GM23338 (cell line): Measurements from ENCODE around the gene AP3M1. TPM values are rescaled to one million over a fixed set of nuclear protein-coding genes. Genes with fewer than 3 reads are reported as not detected.

ENCODE experiments used
- ATAC-seq: fragments of 200-7000 bp; cut with Tn5 transposase; 3 replicates; pipeline ENCODE4 v1.9.1; 2020
- DNase-seq: peaks from one replicate; pipeline ENCODE4 v3.0.0-alpha.2; 2015; ENCODE audit warnings: low spot score
- H2AFZ ChIP-seq: fragments of 200-600 bp; sonication (generic); 2 replicates; pipeline ENCODE4 v1.8.0; 2016; ENCODE audit warnings: antibody characterized with exemption, mild to moderate bottlenecking, moderate library complexity
- H3F3A ChIP-seq: fragments of 200-600 bp; sonication (generic); replicated peaks from 2 replicates; pipeline ENCODE4 v1.8.0; 2017; ENCODE audit warnings: antibody characterized with exemption, mixed run types, low read depth
- H3K27ac ChIP-seq: fragments of 200-600 bp; sonication (generic); 2 replicates; pipeline ENCODE4 v1.6.1; 2016; ENCODE audit warnings: low read depth
- H3K27me3 ChIP-seq: fragments of 200-600 bp; sonication (generic); 2 replicates; pipeline ENCODE4 v1.8.0; 2016; ENCODE audit warnings: mild to moderate bottlenecking, mixed run types, moderate library complexity; ENCODE audit not compliant: insufficient read depth
- H3K36me3 ChIP-seq: fragments of 200-600 bp; sonication (generic); 2 replicates; pipeline ENCODE4 v1.8.0; 2016; ENCODE audit warnings: mild to moderate bottlenecking; ENCODE audit not compliant: insufficient read depth
- H3K4me1 ChIP-seq: fragments of 200-600 bp; sonication (generic); 2 replicates; pipeline ENCODE4 v1.8.0; 2016; ENCODE audit warnings: mild to moderate bottlenecking, moderate library complexity; ENCODE audit not compliant: insufficient read depth
- H3K4me2 ChIP-seq: fragments of 200-600 bp; sonication (generic); 2 replicates; pipeline ENCODE4 v1.7.1; 2017; ENCODE audit warnings: mixed run types
- H3K4me3 ChIP-seq: fragments of 200-600 bp; sonication (generic); 2 replicates; pipeline ENCODE4 v1.6.1; 2016; ENCODE audit warnings: mixed run types
- H3K79me2 ChIP-seq: fragments of 200-600 bp; sonication (generic); replicated peaks from 2 replicates; pipeline ENCODE4 v1.8.0; 2017; ENCODE audit warnings: mild to moderate bottlenecking; ENCODE audit not compliant: insufficient read depth
- H3K9me2 ChIP-seq: fragments of 200-600 bp; sonication (generic); 2 replicates; pipeline ENCODE4 v1.8.0; 2017; ENCODE audit not compliant: insufficient read depth
- H4K20me1 ChIP-seq: fragments of 200-600 bp; sonication (generic); replicated peaks from 2 replicates; pipeline ENCODE4 v1.8.0; 2017; ENCODE audit warnings: mild to moderate bottlenecking; ENCODE audit not compliant: insufficient read depth
- H3K27ac Mint-ChIP-seq: 2 replicates; pipeline ENCODE4 v1.8.0; 2020; ENCODE audit warnings: inconsistent platforms, mild to moderate bottlenecking, moderate library complexity, mixed read lengths
- H3K27me3 Mint-ChIP-seq: 3 replicates; pipeline ENCODE4 v1.8.0; 2022; ENCODE audit warnings: low read depth, mild to moderate bottlenecking, moderate library complexity, mixed read lengths, inconsistent platforms; ENCODE audit not compliant: insufficient read depth, poor library complexity
- H3K36me3 Mint-ChIP-seq: 3 replicates; pipeline ENCODE4 v1.8.0; 2021; ENCODE audit warnings: low read depth, mild to moderate bottlenecking, inconsistent platforms, moderate library complexity, mixed read lengths
- H3K4me1 Mint-ChIP-seq: 3 replicates; pipeline ENCODE4 v1.8.0; 2020; ENCODE audit warnings: mild to moderate bottlenecking, inconsistent platforms, mixed read lengths
- H3K4me3 Mint-ChIP-seq: 3 replicates; pipeline ENCODE4 v1.8.0; 2021; ENCODE audit warnings: moderate library complexity, mild to moderate bottlenecking, inconsistent platforms, mixed read lengths
- H3K9me3 Mint-ChIP-seq: 3 replicates; pipeline ENCODE4 v1.8.0; 2020; ENCODE audit warnings: moderate library complexity, mild to moderate bottlenecking, inconsistent platforms, mixed read lengths
- EZH2phosphoT487 ChIP-seq: fragments of 200-600 bp; sonication (generic); IDR thresholded peaks from one replicate; pipeline ENCODE4 v1.8.1; 2018; ENCODE audit warnings: antibody characterized with exemption; ENCODE audit not compliant: unreplicated experiment
- NANOG ChIP-seq: IDR thresholded peaks from 2 replicates; pipeline ENCODE4 v1.6.1; 2016; ENCODE audit warnings: antibody characterized with exemption, borderline replicate concordance
- POLR2AphosphoS5 ChIP-seq: IDR thresholded peaks from 2 replicates; pipeline ENCODE4 v1.6.1; 2016; ENCODE audit warnings: antibody characterized with exemption, low read depth
- STAT1 ChIP-seq: IDR thresholded peaks from one replicate; pipeline ENCODE4 v1.6.1; 2016; ENCODE audit warnings: antibody characterized with exemption; ENCODE audit not compliant: unreplicated experiment
- polyA plus RNA-seq: library from polyadenylated mRNA; unstranded; fragments of >200 nt; fragmentation: Nextera tagmentation; extraction: Ambion mirVana; gene quantifications from 2 replicates; pipeline ENCODE4 v1.2.1, GENCODE V29; 2016
- total RNA-seq: library from RNA; depleted of rRNA; stranded (reverse); fragments of >200 nt; shearing (Covaris generic); gene quantifications from 2 replicates; pipeline ENCODE4 v1.2.3, GENCODE V29; 2014
- TF ChIP-seq, protein P1 (sequence below): fragments of 250-450 bp; sonication (Bioruptor Pico); IDR thresholded peaks from 2 replicates; pipeline ENCODE4 v1.5.0; 2020; ENCODE audit warnings: mild to moderate bottlenecking, moderate library complexity
- TF ChIP-seq, protein P2 (sequence below), 2 experiments: fragments of 200-600 bp in 1 of 2; sonication (generic) in 1 of 2; conservative IDR thresholded peaks; 2 replicates each; pipeline versions ENCODE4 v1.5.1 to v1.6.1; 2016 to 2017; ENCODE audit warnings: antibody characterized with exemption in 2 of 2, low read depth in 2 of 2, mild to moderate bottlenecking in 2 of 2, moderate library complexity in 1 of 2

Gene AP3M1
- total and polyA plus RNA-seq, 2 experiments from 2014 or later, result 13.8 to 41.7 TPM

DNA sequence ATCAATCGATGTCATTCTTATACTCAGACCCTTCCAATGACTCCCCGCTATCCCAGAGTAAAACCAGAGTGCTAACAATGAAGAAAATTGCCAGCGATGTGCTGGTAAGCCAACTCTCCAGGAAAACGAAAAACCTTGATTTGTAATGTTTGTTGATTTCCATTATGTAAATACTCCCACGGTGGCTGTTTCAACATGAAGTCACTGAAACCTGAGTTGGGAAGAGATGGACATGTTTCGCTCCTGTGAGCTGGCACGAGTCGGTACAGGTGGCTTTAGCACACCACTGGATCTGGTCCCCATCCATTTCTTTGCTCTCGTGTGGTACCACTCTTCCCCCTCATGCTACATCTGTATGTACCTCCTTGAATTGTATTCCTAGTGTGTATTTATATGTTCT lies 52.9 kb downstream of the AP3M1 start (continued):
- TF ChIP-seq, protein P1, sequence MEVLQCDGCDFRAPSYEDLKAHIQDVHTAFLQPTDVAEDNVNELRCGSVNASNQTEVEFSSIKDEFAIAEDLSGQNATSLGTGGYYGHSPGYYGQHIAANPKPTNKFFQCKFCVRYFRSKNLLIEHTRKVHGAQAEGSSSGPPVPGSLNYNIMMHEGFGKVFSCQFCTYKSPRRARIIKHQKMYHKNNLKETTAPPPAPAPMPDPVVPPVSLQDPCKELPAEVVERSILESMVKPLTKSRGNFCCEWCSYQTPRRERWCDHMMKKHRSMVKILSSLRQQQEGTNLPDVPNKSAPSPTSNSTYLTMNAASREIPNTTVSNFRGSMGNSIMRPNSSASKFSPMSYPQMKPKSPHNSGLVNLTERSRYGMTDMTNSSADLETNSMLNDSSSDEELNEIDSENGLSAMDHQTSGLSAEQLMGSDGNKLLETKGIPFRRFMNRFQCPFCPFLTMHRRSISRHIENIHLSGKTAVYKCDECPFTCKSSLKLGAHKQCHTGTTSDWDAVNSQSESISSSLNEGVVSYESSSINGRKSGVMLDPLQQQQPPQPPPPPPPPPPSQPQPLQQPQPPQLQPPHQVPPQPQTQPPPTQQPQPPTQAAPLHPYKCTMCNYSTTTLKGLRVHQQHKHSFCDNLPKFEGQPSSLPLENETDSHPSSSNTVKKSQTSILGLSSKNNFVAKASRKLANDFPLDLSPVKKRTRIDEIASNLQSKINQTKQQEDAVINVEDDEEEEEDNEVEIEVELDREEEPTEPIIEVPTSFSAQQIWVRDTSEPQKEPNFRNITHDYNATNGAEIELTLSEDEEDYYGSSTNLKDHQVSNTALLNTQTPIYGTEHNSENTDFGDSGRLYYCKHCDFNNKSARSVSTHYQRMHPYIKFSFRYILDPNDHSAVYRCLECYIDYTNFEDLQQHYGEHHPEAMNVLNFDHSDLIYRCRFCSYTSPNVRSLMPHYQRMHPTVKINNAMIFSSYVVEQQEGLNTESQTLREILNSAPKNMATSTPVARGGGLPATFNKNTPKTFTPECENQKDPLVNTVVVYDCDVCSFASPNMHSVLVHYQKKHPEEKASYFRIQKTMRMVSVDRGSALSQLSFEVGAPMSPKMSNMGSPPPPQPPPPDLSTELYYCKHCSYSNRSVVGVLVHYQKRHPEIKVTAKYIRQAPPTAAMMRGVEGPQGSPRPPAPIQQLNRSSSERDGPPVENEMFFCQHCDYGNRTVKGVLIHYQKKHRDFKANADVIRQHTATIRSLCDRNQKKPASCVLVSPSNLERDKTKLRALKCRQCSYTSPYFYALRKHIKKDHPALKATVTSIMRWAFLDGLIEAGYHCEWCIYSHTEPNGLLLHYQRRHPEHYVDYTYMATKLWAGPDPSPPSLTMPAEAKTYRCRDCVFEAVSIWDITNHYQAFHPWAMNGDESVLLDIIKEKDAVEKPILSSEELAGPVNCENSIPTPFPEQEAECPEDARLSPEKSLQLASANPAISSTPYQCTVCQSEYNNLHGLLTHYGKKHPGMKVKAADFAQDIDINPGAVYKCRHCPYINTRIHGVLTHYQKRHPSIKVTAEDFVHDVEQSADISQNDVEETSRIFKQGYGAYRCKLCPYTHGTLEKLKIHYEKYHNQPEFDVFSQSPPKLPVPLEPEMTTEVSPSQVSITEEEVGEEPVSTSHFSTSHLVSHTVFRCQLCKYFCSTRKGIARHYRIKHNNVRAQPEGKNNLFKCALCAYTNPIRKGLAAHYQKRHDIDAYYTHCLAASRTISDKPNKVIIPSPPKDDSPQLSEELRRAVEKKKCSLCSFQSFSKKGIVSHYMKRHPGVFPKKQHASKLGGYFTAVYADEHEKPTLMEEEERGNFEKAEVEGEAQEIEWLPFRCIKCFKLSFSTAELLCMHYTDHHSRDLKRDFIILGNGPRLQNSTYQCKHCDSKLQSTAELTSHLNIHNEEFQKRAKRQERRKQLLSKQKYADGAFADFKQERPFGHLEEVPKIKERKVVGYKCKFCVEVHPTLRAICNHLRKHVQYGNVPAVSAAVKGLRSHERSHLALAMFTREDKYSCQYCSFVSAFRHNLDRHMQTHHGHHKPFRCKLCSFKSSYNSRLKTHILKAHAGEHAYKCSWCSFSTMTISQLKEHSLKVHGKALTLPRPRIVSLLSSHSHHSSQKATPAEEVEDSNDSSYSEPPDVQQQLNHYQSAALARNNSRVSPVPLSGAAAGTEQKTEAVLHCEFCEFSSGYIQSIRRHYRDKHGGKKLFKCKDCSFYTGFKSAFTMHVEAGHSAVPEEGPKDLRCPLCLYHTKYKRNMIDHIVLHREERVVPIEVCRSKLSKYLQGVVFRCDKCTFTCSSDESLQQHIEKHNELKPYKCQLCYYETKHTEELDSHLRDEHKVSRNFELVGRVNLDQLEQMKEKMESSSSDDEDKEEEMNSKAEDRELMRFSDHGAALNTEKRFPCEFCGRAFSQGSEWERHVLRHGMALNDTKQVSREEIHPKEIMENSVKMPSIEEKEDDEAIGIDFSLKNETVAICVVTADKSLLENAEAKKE (CRISPR knock-in tag), result no peak
- TF ChIP-seq EZH2phosphoT487 (no peak), STAT1 (no peak)
- TF ChIP-seq, protein P2, sequence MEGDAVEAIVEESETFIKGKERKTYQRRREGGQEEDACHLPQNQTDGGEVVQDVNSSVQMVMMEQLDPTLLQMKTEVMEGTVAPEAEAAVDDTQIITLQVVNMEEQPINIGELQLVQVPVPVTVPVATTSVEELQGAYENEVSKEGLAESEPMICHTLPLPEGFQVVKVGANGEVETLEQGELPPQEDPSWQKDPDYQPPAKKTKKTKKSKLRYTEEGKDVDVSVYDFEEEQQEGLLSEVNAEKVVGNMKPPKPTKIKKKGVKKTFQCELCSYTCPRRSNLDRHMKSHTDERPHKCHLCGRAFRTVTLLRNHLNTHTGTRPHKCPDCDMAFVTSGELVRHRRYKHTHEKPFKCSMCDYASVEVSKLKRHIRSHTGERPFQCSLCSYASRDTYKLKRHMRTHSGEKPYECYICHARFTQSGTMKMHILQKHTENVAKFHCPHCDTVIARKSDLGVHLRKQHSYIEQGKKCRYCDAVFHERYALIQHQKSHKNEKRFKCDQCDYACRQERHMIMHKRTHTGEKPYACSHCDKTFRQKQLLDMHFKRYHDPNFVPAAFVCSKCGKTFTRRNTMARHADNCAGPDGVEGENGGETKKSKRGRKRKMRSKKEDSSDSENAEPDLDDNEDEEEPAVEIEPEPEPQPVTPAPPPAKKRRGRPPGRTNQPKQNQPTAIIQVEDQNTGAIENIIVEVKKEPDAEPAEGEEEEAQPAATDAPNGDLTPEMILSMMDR (conservative IDR thresholded peaks at IDR 0.05; ENCODE audit: low read depth in 2 of 2), result no peak

DNA sequence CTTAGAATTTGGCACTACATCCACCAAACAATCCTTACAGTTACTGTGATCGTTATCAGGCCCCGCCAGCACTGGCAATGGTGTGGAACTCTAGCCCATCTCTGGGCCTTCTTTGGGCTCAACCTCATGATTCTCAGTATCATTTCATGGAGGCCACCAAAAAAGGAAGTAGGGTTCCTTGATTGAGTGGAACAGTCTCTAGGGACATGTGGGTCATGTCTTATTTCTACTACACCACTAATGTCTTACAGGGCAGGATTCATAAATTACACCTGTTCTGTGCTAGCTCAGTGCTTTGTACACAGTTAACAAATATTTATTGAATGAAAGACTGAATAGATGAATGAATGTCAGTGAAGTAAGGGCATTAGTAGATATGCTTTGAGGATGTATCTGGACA lies 53.9 kb downstream of the AP3M1 start:
- Mint-ChIP-seq H3K9me3 (no peaks in the 10 kb centered on the region; the same call in 2 of the 3 replicates), H3K4me3 (no peak overlapping the region), H3K4me1 (no peaks in the 10 kb centered on the region), H3K27me3 (peaks cover 6% of the 10 kb centered on the region), H3K27ac (no peak overlapping the region), H3K36me3 (peaks cover 94% of the 10 kb centered on the region)
- H3K36me3 ChIP-seq, result peaks cover 90% of the 10 kb centered on the region
- no peak overlapping the region for H2AFZ ChIP-seq
- no peaks in the 10 kb centered on the region for H3K4me1 ChIP-seq
- H3K4me3 ChIP-seq, result no peak overlapping the region
- 0 out of 2 replicates have a peak, but pooled peaks cover 10% of the 10 kb centered on the region for H3K79me2 ChIP-seq
- H3K9me2 ChIP-seq, result no peaks in the 10 kb centered on the region
- H3K27ac ChIP-seq, result no peak overlapping the region
- ATAC-seq, result no peak
- DNase-seq, result no peak
- H3K4me2 ChIP-seq, result no peak overlapping the region
- H3F3A ChIP-seq, result peaks cover 43% of the 10 kb centered on the region
- H3K27me3 ChIP-seq, result no peaks in the 10 kb centered on the region
- H4K20me1 ChIP-seq, result peaks cover 24% of the 10 kb centered on the region
- TF ChIP-seq NANOG (no peak), STAT1 (no peak), POLR2AphosphoS5 (no peak)
- TF ChIP-seq, protein P2 (conservative IDR thresholded peaks at IDR 0.05; ENCODE audit: low read depth in 2 of 2), result no peak
